Smooth muscle cell of the brain vasculature (primary cell): ENCODE data around the gene NEUROD1.
"Not testable (repeated sequence)": the region's sequence is repeated elsewhere in the genome, so short reads cannot be mapped to it uniquely, and the experiment has no call there.

Experiments
- DNase-seq: peaks from one replicate; pipeline ENCODE4 v3.0.0-alpha.2; 2012; ENCODE audit warnings: low read depth, low spot score

Gene NEUROD1

GRCh38 chr2:181680055-181680936 is at the start of gene NEUROD1:
Gene NEUROD1, minus strand, starts transcription at chr2:181680517. Its CDS starts 1,657 bp downstream, at chr2:181678860.
- no peak for DNase-seq

- no peak for DNase-seq
Observed at GRCh38 chr2:181725476-181725875, 45.2 kb upstream of the NEUROD1 start.

GRCh38 chr2:181724662-181725061 is 44.3 kb upstream of the NEUROD1 start:
- no peak for DNase-seq

- DNase-seq, result no peak
Observed at GRCh38 chr2:181723731-181724130, 43.4 kb upstream of the NEUROD1 start.

GRCh38 chr2:181715033-181715630 is 34.8 kb upstream of the NEUROD1 start:
- peak; percentile 74 for DNase-seq

GRCh38 chr2:181711051-181711450 is 30.7 kb upstream of the NEUROD1 start:
- not testable (repeated sequence) for DNase-seq

GRCh38 chr2:181702519-181702918 is 22.2 kb upstream of the NEUROD1 start:
- DNase-seq, result not testable (repeated sequence)

- no peak for DNase-seq
Observed at GRCh38 chr2:181698223-181698622, 17.9 kb upstream of the NEUROD1 start.

GRCh38 chr2:181697571-181697970 is 17.3 kb upstream of the NEUROD1 start:
- DNase-seq, result no peak

GRCh38 chr2:181697126-181697525 is 16.8 kb upstream of the NEUROD1 start:
- DNase-seq, result no peak

GRCh38 chr2:181694271-181694670 is 14.0 kb upstream of the NEUROD1 start:
- no peak for DNase-seq

- DNase-seq, result no peak
Observed at GRCh38 chr2:181690860-181691259, 10.5 kb upstream of the NEUROD1 start.

- DNase-seq, result no peak
Observed at GRCh38 chr2:181686576-181687185, 6.4 kb upstream of the NEUROD1 start.

GRCh38 chr2:181685150-181685688 is 4.9 kb upstream of the NEUROD1 start:
- no peak for DNase-seq

GRCh38 chr2:181684454-181685149 is 4.3 kb upstream of the NEUROD1 start:
- DNase-seq, result no peak

- no peak for DNase-seq
Observed at GRCh38 chr2:181683518-181684453, 3.5 kb upstream of the NEUROD1 start.

GRCh38 chr2:181682795-181683517 is 2.6 kb upstream of the NEUROD1 start:
- no peak for DNase-seq

GRCh38 chr2:181682026-181682789 is 1.9 kb upstream of the NEUROD1 start:
- no peak for DNase-seq
